GM19397 (cell line): ENCODE results near the gene TYRO3.
"Not testable (repeated sequence)": the region's sequence is repeated elsewhere in the genome, so short reads cannot be mapped to it uniquely, and the experiment has no call there.

ENCODE experiments used
- ATAC-seq: cut with Tn5 transposase; IDR thresholded peaks from one replicate; pipeline ENCODE4 v1.9.1; 2021; ENCODE audit warnings: mild to moderate bottlenecking, moderate library complexity; ENCODE audit not compliant: unreplicated experiment

TYRO3 gene

DNA sequence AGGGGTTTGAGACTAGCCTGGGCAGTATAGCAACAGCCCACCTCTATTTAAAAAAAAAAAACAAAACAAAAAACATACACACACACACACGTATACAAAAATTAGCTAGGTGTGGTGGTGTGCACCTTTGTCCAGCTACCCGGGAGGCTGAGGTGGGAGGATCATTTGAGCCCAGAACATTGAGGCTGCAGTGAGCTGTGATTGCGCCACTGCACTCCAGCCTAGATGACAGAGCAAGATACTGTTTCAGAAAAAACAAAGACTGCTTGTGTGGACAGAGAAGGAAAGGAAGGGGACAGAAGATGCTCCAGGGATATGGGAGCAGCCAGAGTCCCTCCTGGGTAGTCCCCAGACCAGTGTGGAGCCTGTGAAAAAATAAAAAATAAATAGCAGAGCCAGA, 12.9 kb downstream of the TYRO3 start:
- no peak for ATAC-seq

DNA sequence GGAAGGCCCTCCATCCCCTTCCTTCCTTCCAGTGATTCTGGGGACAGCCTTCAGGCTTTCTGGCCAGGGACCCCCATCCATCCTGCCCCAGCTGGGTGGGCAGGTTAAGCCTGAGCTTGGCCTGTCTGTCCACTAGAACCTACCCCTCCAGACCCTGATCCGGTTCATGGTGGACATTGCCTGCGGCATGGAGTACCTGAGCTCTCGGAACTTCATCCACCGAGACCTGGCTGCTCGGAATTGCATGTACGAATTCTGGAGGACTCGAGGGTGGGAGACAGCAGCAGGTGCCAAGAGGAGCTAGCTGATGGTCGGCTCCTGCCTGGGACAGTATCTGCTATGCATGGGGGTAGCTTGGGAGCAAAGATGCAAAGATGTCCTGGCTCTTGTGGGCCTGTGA, 13.9 kb downstream of the TYRO3 start:
- ATAC-seq: no peak

DNA sequence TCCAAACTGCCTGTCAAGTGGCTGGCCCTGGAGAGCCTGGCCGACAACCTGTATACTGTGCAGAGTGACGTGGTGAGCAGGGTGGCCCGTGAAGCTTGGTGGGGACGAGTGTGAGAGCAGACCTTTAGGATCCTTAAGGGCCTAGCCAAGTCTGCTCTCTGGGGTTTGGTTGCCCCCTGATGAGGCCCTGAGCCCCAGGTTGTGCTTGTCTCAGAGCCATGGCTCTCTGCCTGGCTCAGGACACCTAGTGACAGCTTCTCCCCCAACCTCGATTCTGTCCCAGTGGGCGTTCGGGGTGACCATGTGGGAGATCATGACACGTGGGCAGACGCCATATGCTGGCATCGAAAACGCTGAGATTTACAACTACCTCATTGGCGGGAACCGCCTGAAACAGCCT, 14.4 kb downstream of the TYRO3 start:
- no peak for ATAC-seq

DNA sequence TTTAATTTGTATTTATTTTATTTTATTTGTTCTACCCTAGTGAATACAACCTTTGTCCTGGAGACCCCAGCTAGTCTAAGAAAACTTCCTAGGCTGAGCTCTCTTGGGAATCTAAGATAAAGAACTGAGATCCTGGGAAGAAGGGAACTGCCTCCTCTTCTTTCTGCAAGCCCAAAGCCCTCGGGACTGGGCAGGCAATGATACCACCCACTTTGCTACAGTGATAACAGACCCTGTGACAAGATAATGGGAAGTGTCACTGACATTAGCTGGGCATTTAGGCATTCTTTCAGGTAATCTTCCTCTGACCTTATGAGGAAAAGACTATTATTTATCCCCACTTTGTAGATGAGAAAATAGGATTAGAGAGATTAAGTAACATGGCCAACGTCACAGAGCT, 15.1 kb downstream of the TYRO3 start:
- no peak for ATAC-seq

DNA sequence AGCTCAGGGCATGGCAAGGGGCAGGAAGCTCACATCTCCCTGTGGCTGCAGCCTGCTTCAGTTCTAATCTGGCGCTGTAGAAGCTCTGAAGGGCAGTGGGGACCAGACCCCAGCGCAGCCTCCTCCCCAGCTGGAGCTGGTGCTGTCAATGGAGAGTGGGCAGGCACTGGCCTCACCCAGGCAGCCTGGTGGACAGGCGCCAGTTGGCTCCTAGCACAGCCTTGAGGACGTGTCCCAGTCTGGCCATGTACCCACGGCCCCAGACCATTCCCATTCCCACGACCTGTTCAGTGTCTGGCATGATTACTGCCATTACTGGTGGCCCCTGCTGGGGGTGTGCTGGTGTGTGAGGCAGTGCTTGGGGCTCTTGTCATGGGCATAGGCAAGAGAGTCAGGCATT, 16.3 kb downstream of the TYRO3 start:
- no peak for ATAC-seq

DNA sequence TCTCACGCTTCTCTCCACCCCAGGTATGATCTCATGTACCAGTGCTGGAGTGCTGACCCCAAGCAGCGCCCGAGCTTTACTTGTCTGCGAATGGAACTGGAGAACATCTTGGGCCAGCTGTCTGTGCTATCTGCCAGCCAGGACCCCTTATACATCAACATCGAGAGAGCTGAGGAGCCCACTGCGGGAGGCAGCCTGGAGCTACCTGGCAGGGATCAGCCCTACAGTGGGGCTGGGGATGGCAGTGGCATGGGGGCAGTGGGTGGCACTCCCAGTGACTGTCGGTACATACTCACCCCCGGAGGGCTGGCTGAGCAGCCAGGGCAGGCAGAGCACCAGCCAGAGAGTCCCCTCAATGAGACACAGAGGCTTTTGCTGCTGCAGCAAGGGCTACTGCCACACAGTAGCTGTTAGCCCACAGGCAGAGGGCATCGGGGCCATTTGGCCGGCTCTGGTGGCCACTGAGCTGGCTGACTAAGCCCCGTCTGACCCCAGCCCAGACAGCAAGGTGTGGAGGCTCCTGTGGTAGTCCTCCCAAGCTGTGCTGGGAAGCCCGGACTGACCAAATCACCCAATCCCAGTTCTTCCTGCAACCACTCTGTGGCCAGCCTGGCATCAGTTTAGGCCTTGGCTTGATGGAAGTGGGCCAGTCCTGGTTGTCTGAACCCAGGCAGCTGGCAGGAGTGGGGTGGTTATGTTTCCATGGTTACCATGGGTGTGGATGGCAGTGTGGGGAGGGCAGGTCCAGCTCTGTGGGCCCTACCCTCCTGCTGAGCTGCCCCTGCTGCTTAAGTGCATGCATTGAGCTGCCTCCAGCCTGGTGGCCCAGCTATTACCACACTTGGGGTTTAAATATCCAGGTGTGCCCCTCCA, 19.1 kb downstream of the TYRO3 start:
- ATAC-seq: no peak

DNA sequence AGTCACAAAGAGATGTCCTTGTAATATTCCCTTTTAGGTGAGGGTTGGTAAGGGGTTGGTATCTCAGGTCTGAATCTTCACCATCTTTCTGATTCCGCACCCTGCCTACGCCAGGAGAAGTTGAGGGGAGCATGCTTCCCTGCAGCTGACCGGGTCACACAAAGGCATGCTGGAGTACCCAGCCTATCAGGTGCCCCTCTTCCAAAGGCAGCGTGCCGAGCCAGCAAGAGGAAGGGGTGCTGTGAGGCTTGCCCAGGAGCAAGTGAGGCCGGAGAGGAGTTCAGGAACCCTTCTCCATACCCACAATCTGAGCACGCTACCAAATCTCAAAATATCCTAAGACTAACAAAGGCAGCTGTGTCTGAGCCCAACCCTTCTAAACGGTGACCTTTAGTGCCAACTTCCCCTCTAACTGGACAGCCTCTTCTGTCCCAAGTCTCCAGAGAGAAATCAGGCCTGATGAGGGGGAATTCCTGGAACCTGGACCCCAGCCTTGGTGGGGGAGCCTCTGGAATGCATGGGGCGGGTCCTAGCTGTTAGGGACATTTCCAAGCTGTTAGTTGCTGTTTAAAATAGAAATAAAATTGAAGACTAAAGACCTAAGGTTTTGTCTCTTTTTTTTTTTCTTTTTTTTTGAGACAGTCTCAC, 19.8 kb downstream of the TYRO3 start:
- ATAC-seq: no peak

DNA sequence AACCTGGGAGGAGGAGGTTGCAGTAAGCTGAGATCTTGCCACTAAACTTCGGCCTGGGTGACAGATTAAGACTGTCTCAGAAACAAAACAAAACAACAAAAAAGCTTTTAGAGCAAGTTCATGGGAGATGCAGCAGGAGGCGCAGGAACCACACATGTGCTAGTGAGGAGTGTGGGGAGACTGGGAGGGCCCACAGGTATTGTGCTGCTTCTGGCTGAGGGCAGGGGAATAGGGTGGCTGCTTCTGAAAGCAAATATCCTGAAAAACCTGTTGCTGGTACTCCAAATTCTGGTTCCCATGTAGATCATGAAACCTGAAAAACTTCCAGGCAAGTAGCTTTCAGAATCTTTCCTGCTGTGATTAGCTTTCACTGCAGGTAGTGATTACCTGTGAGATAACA, 22.1 kb downstream of the TYRO3 start:
- ATAC-seq: no peak

DNA sequence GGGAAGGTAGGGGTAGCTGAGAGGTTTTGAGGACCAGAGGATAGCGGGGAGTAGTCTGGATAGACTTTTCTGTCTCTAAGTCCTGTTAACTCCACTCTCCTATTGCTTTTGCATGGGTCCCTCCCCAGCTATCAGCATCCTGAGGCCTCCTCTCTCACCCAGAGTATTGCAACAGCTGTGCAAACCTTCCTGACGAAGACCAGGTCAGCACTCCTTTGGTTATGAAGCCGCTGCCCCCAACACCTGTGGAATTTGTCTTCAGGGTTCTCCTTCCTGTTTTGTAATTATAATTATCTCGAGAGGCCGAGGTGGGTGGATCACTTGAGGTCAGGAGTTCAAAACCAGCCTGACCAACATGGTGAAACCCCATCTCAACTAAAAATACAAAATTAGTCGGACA, 24.8 kb downstream of the TYRO3 start:
- no peak for ATAC-seq

DNA sequence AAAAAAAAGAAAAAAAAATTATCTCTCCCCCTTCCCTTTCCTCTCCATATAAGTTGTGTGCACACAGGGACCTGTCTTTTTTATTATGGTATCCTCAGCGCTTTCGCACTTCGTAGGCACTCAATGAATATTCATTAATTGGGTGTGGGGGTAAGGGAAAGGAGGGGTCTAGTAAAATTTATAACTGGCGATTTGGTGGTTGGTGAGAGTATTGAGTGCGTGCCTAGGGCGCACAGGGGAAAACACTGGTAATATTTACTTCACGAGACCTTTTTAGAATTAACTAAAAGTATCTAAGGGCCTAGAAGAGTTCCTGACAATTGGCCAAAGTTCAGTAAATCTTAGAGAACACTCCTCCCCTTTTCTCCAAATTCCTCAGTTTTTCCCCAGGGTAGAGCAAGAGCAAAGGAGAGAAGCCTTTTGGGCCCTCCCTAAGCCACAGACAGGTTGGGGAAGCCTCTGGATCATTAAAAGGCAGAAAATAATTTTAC, 25.7 kb downstream of the TYRO3 start:
- no peak for ATAC-seq

DNA sequence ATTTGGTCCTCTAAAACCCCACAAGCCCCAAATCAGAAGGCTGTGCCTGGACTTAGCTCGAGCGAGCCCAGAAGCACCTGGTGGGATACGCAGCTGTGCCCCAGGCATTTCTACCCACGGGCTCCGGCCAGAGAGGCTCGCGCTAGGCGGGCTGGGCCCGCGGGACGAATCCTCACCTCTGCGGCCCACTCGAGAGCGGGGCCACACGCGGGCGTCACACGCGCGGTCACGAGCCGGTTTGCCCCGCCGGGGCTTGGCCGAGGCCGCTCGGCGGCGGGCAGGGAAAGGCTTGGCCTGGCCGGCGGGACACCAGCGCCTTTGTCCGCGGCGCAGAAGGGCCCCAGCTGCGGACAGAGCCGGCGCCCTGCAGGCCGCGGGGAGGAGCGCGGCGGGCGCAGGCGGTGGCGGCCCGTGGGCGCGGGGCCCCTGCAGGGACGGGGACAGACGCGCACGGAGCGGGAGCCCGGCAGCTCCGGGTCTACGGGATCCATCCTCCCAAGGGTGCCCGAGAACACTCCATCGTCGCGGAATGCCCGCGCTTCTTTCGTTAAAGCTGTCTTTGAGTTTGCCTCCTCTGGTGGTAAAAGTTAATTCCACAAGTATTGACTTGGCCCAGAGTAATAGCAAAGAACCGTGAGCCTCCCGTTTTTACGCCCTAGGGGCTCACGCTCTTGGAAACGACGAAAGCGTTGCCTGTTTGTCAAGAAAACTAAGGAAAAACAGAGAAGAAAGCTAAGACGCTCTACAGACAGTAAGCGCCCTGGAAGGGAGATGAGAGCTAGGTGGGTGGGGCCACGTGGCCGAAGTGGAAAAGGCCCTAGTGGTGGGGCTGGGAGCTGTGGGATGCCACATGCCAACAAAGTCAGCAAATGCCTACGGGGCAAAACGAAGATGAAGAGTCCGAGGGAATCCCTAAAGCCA, 26.4 kb downstream of the TYRO3 start:
- no peak for ATAC-seq

DNA sequence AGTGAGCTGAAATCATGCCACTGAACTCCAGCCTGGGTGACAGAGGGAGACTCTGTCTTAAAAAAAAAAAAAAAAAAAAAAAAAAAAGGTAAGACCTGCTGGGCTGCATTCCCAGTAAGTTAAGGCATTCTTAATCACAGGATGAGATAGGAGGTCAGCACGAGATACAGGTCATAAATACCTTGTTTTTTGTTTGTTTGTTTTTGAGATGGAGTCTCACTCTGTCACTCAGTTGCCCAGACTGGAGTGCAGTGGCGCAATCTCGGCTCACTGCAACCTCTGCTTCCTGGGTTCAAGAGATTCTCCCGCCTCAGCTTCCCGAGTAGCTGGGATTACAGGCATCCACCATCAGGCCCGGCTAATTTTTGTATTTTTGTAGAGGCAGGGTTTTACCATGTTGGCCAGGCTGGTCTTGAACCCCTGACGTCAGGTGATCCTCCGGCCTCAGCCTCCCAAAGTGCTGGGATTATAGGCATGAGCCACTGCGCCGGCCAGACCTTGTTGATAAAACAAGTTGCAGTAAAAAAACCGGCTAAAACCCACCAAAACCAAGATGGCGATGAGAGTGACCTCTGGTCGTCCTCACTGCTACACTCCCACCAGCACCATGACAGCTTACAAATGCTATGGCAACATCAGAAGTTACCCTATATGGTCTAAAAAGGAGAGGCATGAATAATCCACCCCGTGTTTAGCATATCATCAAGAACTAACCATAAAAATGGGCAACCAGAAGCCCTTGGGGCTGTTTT, 27.7 kb downstream of the TYRO3 start:
- not testable (repeated sequence) for ATAC-seq

DNA sequence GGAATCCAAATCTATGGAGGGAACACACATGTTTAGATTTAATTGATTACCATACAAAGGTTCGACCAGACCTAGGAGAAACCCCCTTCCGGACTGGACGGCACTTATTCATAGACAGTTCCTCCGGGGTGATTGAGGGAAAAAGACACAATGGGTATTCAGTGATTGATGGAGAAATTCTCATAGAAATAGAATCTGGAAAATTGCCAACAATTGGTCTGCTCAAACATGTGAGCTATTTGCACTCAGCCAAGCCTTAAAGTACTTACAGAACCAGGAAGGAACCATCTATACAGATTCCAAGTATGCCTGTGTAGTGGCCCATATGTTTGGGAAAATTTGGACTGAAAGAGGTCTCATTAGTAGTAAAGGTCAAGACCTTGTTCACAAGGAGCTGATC, 30.0 kb downstream of the TYRO3 start:
- ATAC-seq: not testable (repeated sequence)

DNA sequence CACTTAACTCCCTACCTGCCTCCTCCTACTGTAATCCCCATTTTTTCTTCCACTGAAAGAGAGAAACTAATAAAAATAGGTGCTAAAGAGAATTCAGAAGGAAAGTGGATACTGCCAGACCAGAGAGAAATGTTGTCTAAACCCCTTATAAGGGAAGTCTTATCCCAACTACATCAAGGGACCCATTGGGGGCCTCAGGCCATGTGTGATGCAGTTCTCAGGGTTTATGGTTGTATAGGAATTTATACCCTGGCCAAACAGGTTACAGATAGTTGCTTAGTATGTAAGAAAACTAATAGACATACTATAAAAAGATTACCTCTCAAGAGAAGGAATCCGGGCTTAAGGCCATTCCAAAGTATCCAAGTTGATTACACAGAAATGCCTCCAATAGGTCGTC, 30.6 kb downstream of the TYRO3 start:
- ATAC-seq: not testable (repeated sequence)

DNA sequence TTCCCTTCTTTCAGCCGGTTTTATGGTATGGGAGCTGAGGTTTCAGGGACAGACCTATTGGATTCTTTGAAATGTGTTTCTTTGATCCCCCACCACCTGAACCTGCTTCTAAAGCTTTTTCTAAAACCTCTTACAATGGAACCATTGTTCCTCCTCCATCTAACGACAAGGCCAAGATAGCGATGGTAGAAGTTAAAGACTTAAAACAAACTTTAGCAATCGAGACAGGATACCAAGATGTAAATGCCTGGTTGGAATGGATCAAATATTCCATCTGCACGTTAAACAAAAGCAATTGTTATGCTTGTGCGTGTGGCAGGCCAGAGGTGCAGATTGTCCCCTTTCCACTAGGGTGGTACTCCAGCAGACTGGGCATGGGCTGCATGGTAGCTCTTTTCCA, 32.2 kb downstream of the TYRO3 start:
- not testable (repeated sequence) for ATAC-seq

DNA sequence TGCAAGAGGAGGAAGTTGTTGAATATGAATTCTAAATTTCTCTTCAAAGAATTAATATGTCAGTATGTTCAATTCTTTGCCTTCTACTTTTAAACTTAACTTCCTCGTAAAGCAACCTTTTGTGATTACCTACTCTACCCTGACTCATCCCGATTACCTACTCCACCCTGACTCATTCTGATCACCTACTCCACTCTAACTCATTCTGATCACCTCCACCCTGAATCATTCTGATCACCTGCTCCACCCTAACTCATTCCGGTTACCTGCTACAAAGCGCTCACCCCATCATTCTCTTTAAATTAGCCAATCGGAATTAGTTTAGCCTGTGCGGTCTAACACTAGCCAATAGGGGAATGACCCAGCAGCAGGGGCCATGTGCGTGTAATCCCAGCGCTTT, 33.7 kb downstream of the TYRO3 start:
- ATAC-seq: not testable (repeated sequence)

DNA sequence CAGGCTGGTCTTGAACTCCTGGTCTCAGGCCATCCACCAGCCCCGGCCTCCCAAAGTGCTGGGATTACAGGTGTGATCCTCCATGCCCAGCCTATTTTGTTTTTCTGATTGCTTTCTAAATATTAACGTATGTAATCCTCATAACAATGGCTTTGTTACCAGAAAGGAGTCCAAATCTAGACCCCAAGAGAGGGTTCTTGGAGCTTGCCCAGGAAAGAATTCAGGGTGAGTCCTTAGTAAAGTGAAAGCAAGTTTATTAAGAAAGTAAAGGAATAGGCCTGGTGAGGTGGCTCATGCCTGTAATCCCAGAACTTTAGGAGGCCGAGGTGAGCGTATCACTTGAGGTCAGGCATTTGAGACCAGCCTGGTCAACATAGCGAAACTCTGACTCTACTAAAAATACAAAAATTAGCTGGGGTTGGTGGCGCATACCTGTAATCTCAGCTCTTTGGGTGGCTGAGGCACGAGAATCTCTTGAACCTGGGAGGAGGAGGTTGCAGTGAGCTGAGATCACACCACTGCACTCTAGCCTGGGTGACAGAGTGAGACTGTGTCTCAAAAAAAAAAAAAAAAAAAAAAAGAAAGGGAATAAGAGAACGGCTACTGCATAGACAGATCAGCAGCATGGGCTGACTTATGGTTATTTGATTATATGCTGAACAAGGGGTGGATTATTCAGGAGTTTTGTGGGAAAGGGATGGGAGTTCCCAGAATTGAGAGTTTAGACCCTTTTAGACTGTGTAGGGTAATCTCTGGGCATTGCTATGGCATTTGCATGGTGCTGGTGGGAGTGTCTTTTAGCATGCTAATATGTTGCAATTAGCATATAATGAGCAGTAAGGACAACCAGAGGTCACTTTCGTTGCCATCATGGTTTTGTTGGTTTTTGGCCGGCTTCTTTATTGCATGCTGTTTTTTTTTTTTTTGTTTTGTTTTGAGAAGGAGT, 36.1 kb downstream of the TYRO3 start:
- ATAC-seq: no peak

DNA sequence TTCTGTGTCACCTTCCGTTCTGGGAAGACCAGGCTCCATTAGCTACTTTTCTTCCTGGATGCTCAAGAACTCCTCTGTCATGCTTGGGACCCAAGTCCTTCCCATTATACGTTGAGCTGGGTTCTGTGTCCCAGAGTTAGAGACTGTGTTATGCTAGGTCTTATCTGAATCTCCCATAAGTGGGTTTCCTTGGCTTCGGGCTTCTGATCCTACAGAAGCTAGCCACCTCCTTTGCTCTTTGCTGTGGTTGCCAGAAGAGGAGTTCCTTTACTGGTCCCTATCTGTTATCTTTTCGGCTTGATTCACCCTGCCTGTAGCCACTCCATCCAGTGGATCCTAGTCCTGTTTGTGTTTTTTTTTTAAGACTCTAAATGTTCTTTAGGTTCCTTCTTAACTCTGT, 38.0 kb downstream of the TYRO3 start:
- ATAC-seq: no peak

DNA sequence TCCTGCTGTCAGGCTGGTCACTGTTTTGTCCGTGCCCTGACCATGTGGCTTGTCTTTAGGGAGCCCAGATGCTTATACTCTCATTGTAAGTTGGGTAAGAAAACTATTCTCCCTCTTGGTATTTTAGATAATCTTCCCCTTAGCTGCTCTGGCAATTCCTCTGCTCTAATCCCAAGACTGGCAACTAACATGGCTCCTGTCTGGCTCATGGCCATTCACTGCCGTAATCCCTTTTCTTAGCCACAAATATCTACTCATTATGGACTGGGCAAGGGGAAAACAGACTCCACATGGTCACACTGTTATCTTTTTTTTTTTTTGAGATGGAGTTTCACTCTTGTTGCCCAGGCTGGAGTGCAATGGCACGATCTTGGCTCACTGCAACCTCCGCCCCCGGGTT, 38.8 kb downstream of the TYRO3 start:
- ATAC-seq: no peak
